ENCODE measurements around the gene SNCG.
"Not testable (repeated sequence)": the region's sequence is repeated elsewhere in the genome, so short reads cannot be mapped to it uniquely, and the experiment has no call there.

Gene SNCG

DNA sequence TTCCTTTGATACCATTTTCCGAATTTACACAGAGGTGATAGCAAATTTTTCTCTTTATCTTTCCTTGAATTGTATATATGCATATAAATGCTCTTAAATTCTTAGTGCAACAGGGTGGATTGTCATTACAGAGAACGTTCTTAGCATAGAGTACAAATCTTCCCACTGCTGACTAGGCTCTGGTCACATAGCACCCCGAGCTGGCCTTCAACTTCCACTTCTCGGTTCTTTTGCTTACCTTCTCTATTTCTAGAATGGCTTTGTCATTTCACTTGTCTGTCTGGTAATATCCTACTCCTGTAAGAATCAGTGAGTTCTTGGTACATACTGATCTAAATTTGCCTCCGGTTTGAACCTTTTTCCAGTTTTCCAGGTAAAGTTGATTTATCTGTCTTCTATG lies 23.3 kb downstream of the SNCG start:
- TF ChIP-seq, protein P1, sequence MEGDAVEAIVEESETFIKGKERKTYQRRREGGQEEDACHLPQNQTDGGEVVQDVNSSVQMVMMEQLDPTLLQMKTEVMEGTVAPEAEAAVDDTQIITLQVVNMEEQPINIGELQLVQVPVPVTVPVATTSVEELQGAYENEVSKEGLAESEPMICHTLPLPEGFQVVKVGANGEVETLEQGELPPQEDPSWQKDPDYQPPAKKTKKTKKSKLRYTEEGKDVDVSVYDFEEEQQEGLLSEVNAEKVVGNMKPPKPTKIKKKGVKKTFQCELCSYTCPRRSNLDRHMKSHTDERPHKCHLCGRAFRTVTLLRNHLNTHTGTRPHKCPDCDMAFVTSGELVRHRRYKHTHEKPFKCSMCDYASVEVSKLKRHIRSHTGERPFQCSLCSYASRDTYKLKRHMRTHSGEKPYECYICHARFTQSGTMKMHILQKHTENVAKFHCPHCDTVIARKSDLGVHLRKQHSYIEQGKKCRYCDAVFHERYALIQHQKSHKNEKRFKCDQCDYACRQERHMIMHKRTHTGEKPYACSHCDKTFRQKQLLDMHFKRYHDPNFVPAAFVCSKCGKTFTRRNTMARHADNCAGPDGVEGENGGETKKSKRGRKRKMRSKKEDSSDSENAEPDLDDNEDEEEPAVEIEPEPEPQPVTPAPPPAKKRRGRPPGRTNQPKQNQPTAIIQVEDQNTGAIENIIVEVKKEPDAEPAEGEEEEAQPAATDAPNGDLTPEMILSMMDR (IDR thresholded peaks at IDR 0.05; ENCODE audit: control insufficient read depth, extremely low read depth, insufficient read depth) = no peak
- H3K4me3 ChIP-seq (ENCODE audit: low read depth, low read length) = no peak overlapping the region
- no peak for DNase-seq (ENCODE audit: low read depth)

DNA sequence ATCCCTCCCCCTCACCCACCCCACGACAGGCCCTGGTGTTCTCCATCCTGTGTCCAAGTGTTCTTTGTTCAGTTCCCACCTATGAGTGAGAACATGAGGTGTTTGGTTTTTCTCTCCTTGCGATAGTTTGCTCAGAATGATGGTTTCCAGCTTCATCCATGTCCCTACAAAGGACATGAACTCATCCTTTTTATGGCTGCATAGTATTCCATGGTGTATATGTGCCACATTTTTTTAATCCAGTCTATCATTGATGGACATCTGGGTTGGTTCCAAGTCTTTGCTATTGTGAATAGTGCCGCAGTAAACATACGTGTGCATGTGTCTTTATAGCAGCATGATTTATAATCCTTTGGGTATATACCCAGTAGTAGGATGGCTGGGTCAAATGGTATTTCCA lies 26.1 kb downstream of the SNCG start:
- H3K4me3 ChIP-seq (ENCODE audit: low read depth, low read length); DNase-seq (ENCODE audit: low read depth): not testable (repeated sequence)

DNA sequence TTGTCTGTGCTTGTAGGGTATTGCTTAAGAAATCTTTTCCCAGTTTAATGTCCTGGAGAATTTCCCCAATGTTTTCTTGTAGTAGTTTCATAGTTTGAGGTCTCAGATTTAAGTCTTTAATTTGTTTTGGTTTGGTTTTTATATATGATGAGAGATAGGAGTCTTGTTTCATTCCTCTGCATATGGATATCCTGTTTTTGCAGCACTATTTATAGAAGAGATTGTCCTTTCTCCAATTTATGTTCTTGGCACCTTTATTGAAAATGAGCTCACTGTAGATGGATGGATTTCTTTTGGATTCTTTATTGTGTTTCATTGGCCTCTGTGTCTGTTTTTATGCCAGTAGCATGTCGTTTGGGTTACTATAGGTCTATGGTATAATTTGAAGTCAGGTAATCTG lies 30.1 kb downstream of the SNCG start:
- TF ChIP-seq, protein P1 (IDR thresholded peaks at IDR 0.05; ENCODE audit: control insufficient read depth, extremely low read depth, insufficient read depth) = no peak
- peak; percentile 11 for DNase-seq (ENCODE audit: low read depth)
- no peak overlapping the region for H3K4me3 ChIP-seq (ENCODE audit: low read depth, low read length)

DNA sequence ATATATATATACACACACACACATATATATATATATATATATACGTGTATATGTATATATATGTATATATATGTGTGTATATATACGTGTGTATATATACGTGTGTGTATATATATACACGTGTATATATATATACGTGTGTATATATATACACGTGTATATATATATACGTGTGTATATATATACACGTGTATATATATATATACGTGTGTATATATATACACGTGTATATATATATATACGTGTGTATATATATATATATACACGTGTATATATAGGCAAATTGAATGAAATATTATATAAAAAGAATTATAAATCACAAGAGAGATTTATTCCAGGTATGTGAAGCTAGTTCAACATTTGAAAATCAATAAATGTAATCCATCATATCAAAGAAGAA lies 33.0 kb downstream of the SNCG start:
- not testable (repeated sequence) for DNase-seq (ENCODE audit: low read depth); H3K4me3 ChIP-seq (ENCODE audit: low read depth, low read length)

DNA sequence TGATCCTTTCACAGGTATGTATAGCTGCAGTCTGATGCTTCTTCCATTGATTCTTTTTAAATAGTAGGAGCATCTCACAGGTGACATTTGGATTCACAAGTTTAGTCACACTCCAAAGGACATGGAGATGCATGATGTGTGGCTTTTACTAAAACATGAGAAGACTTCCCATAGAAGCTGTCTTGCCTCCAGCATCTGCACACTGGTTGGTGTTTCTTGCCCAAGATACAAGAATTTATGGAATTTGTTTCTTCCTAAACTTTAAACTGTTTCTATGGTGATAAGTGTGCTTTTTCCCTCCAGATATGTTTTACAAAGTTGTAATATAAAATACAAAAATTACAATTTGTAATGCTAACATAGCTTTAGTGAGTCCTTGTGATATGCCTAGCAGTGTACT lies 34.1 kb downstream of the SNCG start:
- DNase-seq (ENCODE audit: low read depth) = no peak
- H3K4me3 ChIP-seq (ENCODE audit: low read depth, low read length) = no peak overlapping the region
- TF ChIP-seq, protein P1 (IDR thresholded peaks at IDR 0.05; ENCODE audit: control insufficient read depth, extremely low read depth, insufficient read depth) = no peak

DNA sequence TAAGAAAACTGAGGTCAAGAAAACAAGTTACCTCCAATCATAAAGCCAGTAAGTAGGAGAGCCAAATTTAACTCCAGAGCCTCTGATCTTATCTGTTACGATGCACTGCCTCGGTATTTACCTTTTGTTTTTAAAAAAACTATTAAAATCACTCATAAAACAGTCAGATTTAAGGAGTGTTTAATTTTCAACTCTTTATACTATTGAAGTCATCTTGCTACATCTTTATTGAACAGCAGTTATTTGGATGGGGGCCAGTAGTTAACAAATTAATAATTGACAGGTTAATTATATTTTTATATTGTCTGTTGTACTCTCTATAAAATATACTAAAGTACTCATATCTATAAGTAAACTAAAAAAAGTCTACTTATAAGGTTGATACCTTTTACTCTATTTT lies 34.5 kb downstream of the SNCG start:
- H3K4me3 ChIP-seq (ENCODE audit: low read depth, low read length) = no peak overlapping the region
- TF ChIP-seq, protein P1 (IDR thresholded peaks at IDR 0.05; ENCODE audit: control insufficient read depth, extremely low read depth, insufficient read depth) = no peak
- peak; percentile 73 for DNase-seq (ENCODE audit: low read depth)

DNA sequence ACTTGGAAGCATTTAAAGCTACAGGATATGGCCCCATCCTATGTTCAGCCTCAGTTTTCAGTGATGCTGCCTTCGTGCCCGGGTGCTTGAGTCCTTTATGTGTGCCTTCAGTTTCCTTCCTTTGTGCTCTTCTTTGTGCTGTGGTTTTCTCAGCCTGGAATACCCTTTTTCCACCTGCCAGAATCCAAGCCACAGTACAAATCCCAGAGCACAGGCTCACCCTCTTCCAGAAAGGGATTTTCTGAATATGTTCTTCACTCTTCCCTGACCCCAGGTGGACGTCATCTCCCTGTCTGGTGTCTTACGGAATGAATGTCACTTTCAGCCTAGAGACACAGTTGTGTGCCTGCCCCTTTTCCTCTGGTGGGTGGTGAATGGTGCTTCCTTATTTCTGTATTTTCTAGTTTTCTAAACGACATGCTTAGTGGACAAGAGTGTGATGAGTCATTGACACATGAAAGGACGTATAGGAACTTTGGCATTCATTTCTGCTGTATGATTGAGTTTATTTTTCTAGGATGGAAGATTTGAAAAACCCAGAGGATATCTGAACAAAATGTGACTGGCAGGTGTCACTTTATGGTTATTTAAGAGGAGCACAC lies 41.5 kb downstream of the SNCG start:
- H3K4me3 ChIP-seq (ENCODE audit: low read depth, low read length); DNase-seq (ENCODE audit: low read depth): not testable (repeated sequence)

DNA sequence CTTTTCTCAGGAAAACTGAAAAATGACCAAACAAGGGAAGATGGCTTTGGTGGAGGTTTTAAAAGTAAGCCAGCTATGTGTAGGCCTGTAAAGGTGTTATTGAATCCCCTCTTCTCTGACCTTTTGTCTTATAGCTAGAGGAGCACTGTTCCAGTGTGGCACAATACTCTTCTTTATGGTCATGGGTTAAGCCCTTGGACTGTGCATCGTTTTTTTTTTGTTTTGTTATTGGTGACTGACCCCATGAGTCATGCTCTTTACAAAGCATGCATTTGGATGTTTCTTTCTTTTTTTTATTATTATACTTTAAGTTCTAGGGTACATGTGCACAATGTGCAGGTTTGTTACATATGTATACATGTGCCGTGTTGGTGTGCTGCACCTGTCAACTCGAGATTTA lies 42.1 kb downstream of the SNCG start:
- TF ChIP-seq, protein P1 (IDR thresholded peaks at IDR 0.05; ENCODE audit: control insufficient read depth, extremely low read depth, insufficient read depth) = no peak
- DNase-seq (ENCODE audit: low read depth) = no peak
- H3K4me3 ChIP-seq (ENCODE audit: low read depth, low read length) = no peak overlapping the region

DNA sequence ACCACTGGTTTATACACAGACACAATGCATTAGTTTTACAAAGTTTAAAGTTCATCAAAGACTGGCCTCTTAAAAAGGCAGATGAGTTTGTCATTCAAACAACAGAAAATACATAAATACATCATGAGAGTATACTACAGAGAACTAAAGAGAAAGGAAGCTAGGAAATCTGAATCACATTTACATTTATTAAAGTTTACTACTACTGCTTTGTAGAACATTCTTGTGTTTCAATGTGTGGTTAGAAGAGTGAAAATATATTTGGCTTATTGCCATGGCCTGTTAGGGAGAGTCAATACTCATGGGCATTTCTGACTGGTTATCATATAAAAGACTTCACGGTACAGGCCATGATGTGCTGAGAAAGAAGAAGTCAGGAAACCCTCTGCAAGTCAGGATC lies 48.7 kb downstream of the SNCG start:
- H3K4me3 ChIP-seq (ENCODE audit: low read depth, low read length) = not testable (repeated sequence)
- peak; percentile 47 for DNase-seq (ENCODE audit: low read depth)

DNA sequence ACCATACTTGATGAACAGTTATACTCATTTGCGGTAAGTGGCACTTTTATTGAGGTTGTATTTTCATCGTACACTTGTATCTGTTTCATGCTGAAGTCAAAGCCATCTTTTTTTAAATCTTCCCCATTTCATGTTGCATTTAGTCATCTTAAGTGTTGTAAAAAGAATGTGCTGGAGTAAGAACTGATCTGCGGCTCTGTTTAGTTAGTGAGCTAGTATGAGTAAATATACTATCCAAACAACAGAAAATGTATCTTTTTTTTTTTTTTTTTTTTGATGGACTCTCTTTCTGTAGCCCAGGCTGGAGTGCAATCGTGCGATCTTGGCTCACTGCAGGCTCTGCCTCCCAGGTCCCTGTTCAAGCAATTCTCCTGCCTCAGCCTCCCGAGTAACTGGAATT lies 49.3 kb downstream of the SNCG start:
- peak; percentile 35 for DNase-seq (ENCODE audit: low read depth)

DNA sequence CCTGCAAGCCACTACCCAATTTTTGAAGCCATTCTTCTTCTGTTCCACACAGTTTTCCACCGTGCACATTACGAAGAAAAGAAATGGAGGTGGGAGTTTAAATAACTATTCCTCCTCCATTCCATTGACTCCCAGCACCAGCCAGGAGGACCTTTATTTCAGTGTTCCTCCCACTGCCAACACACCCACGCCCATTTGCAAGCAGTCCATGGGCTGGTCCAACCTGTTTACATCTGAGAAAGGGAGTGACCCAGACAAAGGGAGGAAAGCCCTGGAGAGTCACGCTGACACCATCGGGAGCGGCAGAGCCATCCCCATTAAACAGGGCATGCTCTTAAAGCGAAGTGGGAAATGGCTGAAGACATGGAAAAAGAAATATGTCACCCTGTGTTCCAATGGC lies 49.9 kb downstream of the SNCG start:
- not testable (repeated sequence) for H3K4me3 ChIP-seq (ENCODE audit: low read depth, low read length)
- peak; percentile 13 for DNase-seq (ENCODE audit: low read depth)

More for the DNA sequence above, 49.3 kb downstream of the SNCG start:
- H3K4me3 ChIP-seq (ENCODE audit: low read depth, low read length) = not testable (repeated sequence)

DNA sequence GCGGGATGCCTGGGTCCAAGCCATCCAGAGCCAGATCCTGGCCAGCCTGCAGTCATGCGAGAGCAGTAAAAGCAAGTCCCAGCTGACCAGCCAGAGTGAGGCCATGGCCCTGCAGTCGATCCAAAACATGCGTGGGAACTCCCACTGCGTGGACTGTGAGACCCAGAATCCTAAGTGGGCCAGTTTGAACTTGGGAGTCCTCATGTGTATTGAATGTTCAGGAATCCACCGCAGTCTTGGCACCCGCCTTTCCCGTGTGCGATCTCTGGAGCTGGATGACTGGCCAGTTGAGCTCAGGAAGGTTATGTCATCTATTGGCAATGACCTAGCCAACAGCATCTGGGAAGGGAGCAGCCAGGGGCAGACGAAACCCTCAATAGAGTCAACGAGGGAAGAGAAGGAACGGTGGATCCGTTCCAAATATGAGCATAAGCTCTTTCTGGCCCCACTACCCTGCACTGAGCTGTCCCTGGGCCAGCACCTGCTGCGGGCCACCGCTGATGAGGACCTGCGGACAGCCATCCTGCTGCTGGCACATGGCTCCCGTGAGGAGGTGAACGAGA lies 50.8 kb downstream of the SNCG start:
- not testable (repeated sequence) for H3K4me3 ChIP-seq (ENCODE audit: low read depth, low read length); DNase-seq (ENCODE audit: low read depth)
